Eye (tissue), 1 donor: ENCODE measurements around the gene LENG1.

Source experiments
- DNase-seq: peaks from one replicate; pipeline ENCODE4 v3.0.0-alpha.2; 2015

LENG1 gene

GRCh38 chr19:54106716-54107115 is 52.8 kb downstream of the LENG1 start:
- no peak for DNase-seq

DNA sequence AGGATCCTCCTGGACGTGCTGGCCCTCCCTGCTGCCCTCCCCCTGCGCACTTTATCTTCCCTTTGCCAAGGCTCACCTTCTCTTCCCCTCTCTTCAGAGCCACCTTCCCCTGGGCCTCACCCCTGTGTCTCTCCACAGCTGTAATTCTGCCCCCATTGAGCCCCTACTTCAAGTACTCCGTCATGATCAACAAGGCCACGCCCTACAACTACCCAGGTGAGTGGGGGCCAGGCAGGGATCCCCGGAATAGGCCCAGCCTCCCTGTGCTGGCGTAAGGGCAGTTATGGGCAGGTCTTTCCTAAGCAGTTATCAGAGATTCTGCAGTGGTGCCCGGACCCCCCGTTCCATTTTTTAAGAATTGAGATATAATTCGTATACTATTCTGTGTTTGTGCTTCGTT is 53.7 kb downstream of the LENG1 start:
- DNase-seq, result no peak
